HepG2 (cell line): Measurements from ENCODE around the gene P4HA1. TPM values are rescaled to one million over a fixed set of nuclear protein-coding genes. Genes with fewer than 3 reads are reported as not detected.

ENCODE experiments used
- BORCS8-MEF2B ChIP-seq: sonication (generic); formaldehyde crosslinking; IDR thresholded peaks from 2 replicates; pipeline ENCODE4 v1.8.0; 2022; ENCODE audit warnings: mild to moderate bottlenecking, missing genetic modification reagents
- CAMTA2 ChIP-seq: sonication (generic); formaldehyde crosslinking; IDR thresholded peaks from 2 replicates; pipeline ENCODE4 v1.4.0; 2020; ENCODE audit warnings: mild to moderate bottlenecking, missing genetic modification reagents, borderline replicate concordance
- ELF1 ChIP-seq: sonication (generic); formaldehyde crosslinking; IDR thresholded peaks from 2 replicates; pipeline ENCODE4 v1.4.0; 2020; ENCODE audit warnings: missing genetic modification reagents
- FOXP4 ChIP-seq: sonication (generic); formaldehyde crosslinking; IDR thresholded peaks from 2 replicates; pipeline ENCODE4 v1.4.0; 2020; ENCODE audit warnings: missing genetic modification reagents
- KLF11 ChIP-seq: IDR thresholded peaks from 2 replicates; pipeline ENCODE4 v1.6.1; 2016; ENCODE audit warnings: missing compliant biosample characterization
- MED8 ChIP-seq: sonication (generic); formaldehyde crosslinking; IDR thresholded peaks from 2 replicates; pipeline ENCODE4 v1.8.1; 2023; ENCODE audit warnings: mild to moderate bottlenecking, missing genetic modification reagents; ENCODE audit not compliant: insufficient replicate concordance
- MEF2D ChIP-seq: sonication (generic); formaldehyde crosslinking; IDR thresholded peaks from 2 replicates; pipeline ENCODE4 v1.5.1; 2020; ENCODE audit warnings: mild to moderate bottlenecking, missing genetic modification reagents
- PHF8 ChIP-seq: sonication (generic); formaldehyde crosslinking; IDR thresholded peaks from 2 replicates; pipeline ENCODE4 v1.5.0; 2020; ENCODE audit warnings: missing genetic modification reagents
- PLRG1 ChIP-seq: fragments of 450-650 bp; conservative IDR thresholded peaks from 2 replicates; pipeline ENCODE4 v1.6.1; 2016
- RBM22 ChIP-seq: fragments of 200-400 bp; formaldehyde crosslinking; optimal IDR thresholded peaks from 2 replicates; pipeline ENCODE3; 2017; ENCODE audit warnings: mild to moderate bottlenecking, low read length, moderate library complexity
- RFX5 ChIP-seq: IDR thresholded peaks from 2 replicates; pipeline ENCODE4 v1.6.1; 2011; ENCODE audit warnings: low read depth, low read length, improper control_type of control experiment
- SNAI1 ChIP-seq: sonication (generic); formaldehyde crosslinking; IDR thresholded peaks from 2 replicates; pipeline ENCODE4 v1.5.0; 2020; ENCODE audit warnings: mild to moderate bottlenecking, missing genetic modification reagents, borderline replicate concordance
- TIGD3 ChIP-seq: sonication (generic); formaldehyde crosslinking; IDR thresholded peaks from 2 replicates; pipeline ENCODE4 v1.5.1; 2020; ENCODE audit warnings: mild to moderate bottlenecking, missing genetic modification reagents, borderline replicate concordance
- ZC3H4 ChIP-seq: sonication (generic); formaldehyde crosslinking; IDR thresholded peaks from 2 replicates; pipeline ENCODE4 v1.4.0; 2020; ENCODE audit warnings: missing genetic modification reagents, borderline replicate concordance
- ZFP90 ChIP-seq: sonication (generic); formaldehyde crosslinking; IDR thresholded peaks from 2 replicates; pipeline ENCODE4 v1.8.0; 2022; ENCODE audit warnings: missing genetic modification reagents, mild to moderate bottlenecking, inconsistent platforms, borderline replicate concordance
- ZGPAT ChIP-seq: IDR thresholded peaks from 2 replicates; pipeline ENCODE4 v1.6.1; 2016; ENCODE audit warnings: mild to moderate bottlenecking
- ZNF350 ChIP-seq: sonication (generic); formaldehyde crosslinking; IDR thresholded peaks from 2 replicates; pipeline ENCODE4 v1.4.0; 2020; ENCODE audit warnings: mild to moderate bottlenecking, low read depth, missing genetic modification reagents, borderline replicate concordance
- ZNF382 ChIP-seq: sonication (generic); formaldehyde crosslinking; IDR thresholded peaks from 2 replicates; pipeline ENCODE4 v1.5.0; 2020; ENCODE audit warnings: missing genetic modification reagents, mild to moderate bottlenecking, borderline replicate concordance
- ZNF550 ChIP-seq: sonication (generic); formaldehyde crosslinking; IDR thresholded peaks from 2 replicates; pipeline ENCODE4 v1.4.0; 2020; ENCODE audit warnings: mild to moderate bottlenecking, missing genetic modification reagents, borderline replicate concordance
- polyA plus RNA-seq, 8 experiments: library from polyadenylated mRNA; depleted of rRNA in 3 of 8; stranded (reverse) in 7 of 8; unstranded in 1 of 8; fragments of >200 nt; fragmentation: Illumina TruSeq in 4 of 8; extraction: Trizol in 4 of 8; gene quantifications; 2 replicates each; pipeline versions ENCODE4 v1.2.1 to v1.2.3, GENCODE V29; 2011 to 2016; ENCODE audit warnings: low read depth in 4 of 8, missing spikeins in 1 of 8, mixed read lengths in 1 of 8; ENCODE audit not compliant: insufficient read depth in 1 of 8
- total RNA-seq, 5 experiments: library from RNA; depleted of rRNA; stranded (reverse); fragments of >200 nt; fragmentation: Illumina TruSeq; extraction: Trizol; gene quantifications; 2 replicates each; pipeline ENCODE4 v1.2.3, GENCODE V29; 2016; ENCODE audit warnings: low read depth in 1 of 5
- TF ChIP-seq, protein P1 (sequence below): sonication (generic); formaldehyde crosslinking; IDR thresholded peaks from 2 replicates; pipeline ENCODE4 v1.8.1; 2022; ENCODE audit warnings: mild to moderate bottlenecking, missing genetic modification reagents
- TF ChIP-seq, protein P2 (sequence below), 2 experiments: sonication (generic) in 1 of 2; formaldehyde crosslinking in 1 of 2; IDR thresholded peaks; 2 replicates each; pipeline versions ENCODE4 v1.4.0 to v1.6.1; 2018 to 2020; ENCODE audit warnings: missing genetic modification reagents in 2 of 2, borderline replicate concordance in 1 of 2, low read depth in 1 of 2, mild to moderate bottlenecking in 1 of 2, missing biosample characterization in 1 of 2

P4HA1 gene
- total and polyA plus RNA-seq, 2 of the 13 experiments (the other 11 are each of a cell fraction or from before 2014, with no cell fraction given) = 63.1 to 196 TPM

- TF ChIP-seq FOXP4 (CRISPR knock-in tag) = peak; percentile 77
- TF ChIP-seq RFX5 = no peak
- no peak for TF ChIP-seq ZNF382 (CRISPR knock-in tag)
- TF ChIP-seq ZC3H4 (CRISPR knock-in tag) = no peak; the same call in 1 of the 2 replicates
- TF ChIP-seq CAMTA2 (CRISPR knock-in tag) = no peak
- peak; percentile 94 for TF ChIP-seq ZGPAT
- TF ChIP-seq ZNF550 (CRISPR knock-in tag) = no peak; the same call in 1 of the 2 replicates
- TF ChIP-seq ZNF350 (CRISPR knock-in tag) = peak; percentile 95
- peak; percentile 69 for TF ChIP-seq BORCS8-MEF2B (CRISPR knock-in tag)
- peak; percentile 79; the same call in 1 of the 2 replicates for TF ChIP-seq SNAI1 (CRISPR knock-in tag)
- peak; percentile 83; the same call in 1 of the 2 replicates for TF ChIP-seq TIGD3
- no peak for TF ChIP-seq PLRG1
- TF ChIP-seq RBM22 = peak; percentile 79
- TF ChIP-seq, protein P1, sequence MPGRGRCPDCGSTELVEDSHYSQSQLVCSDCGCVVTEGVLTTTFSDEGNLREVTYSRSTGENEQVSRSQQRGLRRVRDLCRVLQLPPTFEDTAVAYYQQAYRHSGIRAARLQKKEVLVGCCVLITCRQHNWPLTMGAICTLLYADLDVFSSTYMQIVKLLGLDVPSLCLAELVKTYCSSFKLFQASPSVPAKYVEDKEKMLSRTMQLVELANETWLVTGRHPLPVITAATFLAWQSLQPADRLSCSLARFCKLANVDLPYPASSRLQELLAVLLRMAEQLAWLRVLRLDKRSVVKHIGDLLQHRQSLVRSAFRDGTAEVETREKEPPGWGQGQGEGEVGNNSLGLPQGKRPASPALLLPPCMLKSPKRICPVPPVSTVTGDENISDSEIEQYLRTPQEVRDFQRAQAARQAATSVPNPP = no peak
- peak; percentile 59 for TF ChIP-seq MED8
- peak; percentile 89 for TF ChIP-seq MEF2D
- peak; percentile 89 for TF ChIP-seq ZFP90 (CRISPR knock-in tag)
- TF ChIP-seq PHF8 (CRISPR knock-in tag) = peak; percentile 74
- peak; percentile 60; the same call in 1 of the 2 replicates for TF ChIP-seq KLF11 (CRISPR knock-in tag)
- TF ChIP-seq, protein P2, sequence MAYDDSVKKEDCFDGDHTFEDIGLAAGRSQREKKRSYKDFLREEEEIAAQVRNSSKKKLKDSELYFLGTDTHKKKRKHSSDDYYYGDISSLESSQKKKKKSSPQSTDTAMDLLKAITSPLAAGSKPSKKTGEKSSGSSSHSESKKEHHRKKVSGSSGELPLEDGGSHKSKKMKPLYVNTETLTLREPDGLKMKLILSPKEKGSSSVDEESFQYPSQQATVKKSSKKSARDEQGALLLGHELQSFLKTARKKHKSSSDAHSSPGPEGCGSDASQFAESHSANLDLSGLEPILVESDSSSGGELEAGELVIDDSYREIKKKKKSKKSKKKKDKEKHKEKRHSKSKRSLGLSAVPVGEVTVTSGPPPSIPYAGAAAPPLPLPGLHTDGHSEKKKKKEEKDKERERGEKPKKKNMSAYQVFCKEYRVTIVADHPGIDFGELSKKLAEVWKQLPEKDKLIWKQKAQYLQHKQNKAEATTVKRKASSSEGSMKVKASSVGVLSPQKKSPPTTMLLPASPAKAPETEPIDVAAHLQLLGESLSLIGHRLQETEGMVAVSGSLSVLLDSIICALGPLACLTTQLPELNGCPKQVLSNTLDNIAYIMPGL (CRISPR knock-in tag; IDR thresholded peaks at IDR 0.05; ENCODE audit: borderline replicate concordance in 1 of 2, low read depth in 1 of 2) = peak; percentile 97
- peak; percentile 63 for TF ChIP-seq ELF1 (CRISPR knock-in tag)
Measured at GRCh38 chr10:73096449-73097304, at the start of gene P4HA1 (continued).
